ENCODE measurements around the gene PADI4.

PADI4 gene

DNA sequence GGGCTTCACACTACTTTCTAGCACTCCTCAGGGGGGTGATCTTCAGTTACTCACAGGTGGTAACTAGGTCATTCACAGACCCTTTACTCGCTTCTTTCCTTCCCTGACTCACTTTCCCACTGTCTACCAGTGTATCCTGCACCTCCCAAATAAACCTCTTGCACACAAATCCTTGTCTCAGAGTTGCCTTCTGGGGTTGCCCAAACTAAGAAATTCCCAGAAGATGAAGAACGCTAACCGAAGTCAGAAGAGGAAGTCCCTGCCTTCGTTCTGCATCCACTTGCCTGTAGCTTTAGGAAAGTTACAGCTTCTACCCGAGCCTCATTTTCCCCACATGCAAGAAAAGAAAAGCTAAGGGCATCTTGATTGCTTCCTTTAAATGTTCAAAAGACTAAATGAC is 11.9 kb upstream of the PADI4 start:
- Histone ChIP-seq H3K36me3 (replicated peaks; ENCODE audit: low read depth, low read length) (no peaks in the 10 kb centered on the region), H3K4me1 (ENCODE audit: low read length) (no peaks in the 10 kb centered on the region), H3K9me3 (ENCODE audit: insufficient read depth, low read length) (no peaks in the 10 kb centered on the region), H3K79me2 (ENCODE audit: low read length) (no peaks in the 10 kb centered on the region), H3K27ac (ENCODE audit: low read length) (no peak overlapping the region), H3K27me3 (ENCODE audit: low read depth, low read length) (no peaks in the 10 kb centered on the region), H4K20me1 (ENCODE audit: insufficient read depth, low read length) (no peaks in the 10 kb centered on the region), H3K9ac (ENCODE audit: low read length) (no peak overlapping the region), H3K4me2 (ENCODE audit: low read length) (no peak overlapping the region), H3K4me3 (ENCODE audit: low read length) (no peak overlapping the region), H2AFZ (ENCODE audit: low read depth, low read length) (no peak overlapping the region)
- TF ChIP-seq, protein P1, sequence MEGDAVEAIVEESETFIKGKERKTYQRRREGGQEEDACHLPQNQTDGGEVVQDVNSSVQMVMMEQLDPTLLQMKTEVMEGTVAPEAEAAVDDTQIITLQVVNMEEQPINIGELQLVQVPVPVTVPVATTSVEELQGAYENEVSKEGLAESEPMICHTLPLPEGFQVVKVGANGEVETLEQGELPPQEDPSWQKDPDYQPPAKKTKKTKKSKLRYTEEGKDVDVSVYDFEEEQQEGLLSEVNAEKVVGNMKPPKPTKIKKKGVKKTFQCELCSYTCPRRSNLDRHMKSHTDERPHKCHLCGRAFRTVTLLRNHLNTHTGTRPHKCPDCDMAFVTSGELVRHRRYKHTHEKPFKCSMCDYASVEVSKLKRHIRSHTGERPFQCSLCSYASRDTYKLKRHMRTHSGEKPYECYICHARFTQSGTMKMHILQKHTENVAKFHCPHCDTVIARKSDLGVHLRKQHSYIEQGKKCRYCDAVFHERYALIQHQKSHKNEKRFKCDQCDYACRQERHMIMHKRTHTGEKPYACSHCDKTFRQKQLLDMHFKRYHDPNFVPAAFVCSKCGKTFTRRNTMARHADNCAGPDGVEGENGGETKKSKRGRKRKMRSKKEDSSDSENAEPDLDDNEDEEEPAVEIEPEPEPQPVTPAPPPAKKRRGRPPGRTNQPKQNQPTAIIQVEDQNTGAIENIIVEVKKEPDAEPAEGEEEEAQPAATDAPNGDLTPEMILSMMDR (IDR thresholded peaks at IDR 0.05; ENCODE audit: low read depth, low read length), result no peak
- no peak for TF ChIP-seq EZH2phosphoT487 (IDR thresholded peaks at IDR 0.05; ENCODE audit: low read depth)

DNA sequence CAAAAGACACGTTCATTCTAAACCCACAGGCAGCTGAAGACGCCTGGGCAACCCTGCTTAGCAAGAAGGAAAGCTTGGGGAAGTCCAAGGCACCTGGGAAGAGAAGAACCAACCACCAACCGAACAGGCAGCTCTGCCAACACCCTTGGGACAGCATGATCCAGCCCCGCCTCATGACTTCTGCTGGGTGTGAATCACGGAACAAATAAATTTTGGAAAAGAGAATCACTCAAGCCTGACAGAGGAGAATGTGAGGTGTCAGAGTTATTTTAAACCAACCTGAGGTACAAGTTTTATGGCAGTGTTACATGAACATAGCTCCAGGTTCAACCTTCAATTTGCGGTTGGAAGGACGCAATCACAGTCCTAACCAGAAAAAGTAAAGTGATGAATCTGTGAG is 10.0 kb upstream of the PADI4 start:
- Histone ChIP-seq H3K9ac (ENCODE audit: low read length) (no peak overlapping the region), H3K27me3 (ENCODE audit: low read depth, low read length) (no peaks in the 10 kb centered on the region), H2AFZ (ENCODE audit: low read depth, low read length) (no peak overlapping the region)

GRCh38 chr1:17301767-17302166 is 6.2 kb upstream of the PADI4 start:
- H3K4me3 ChIP-seq (ENCODE audit: low read length), result no peak overlapping the region
- no peak overlapping the region for H3K27ac ChIP-seq (ENCODE audit: low read length)
- H3K36me3 ChIP-seq (replicated peaks; ENCODE audit: low read depth, low read length), result no peaks in the 10 kb centered on the region
- no peaks in the 10 kb centered on the region for H3K9me3 ChIP-seq (ENCODE audit: insufficient read depth, low read length)
- H4K20me1 ChIP-seq (ENCODE audit: insufficient read depth, low read length), result no peaks in the 10 kb centered on the region
- H3K4me1 ChIP-seq (ENCODE audit: low read length), result no peaks in the 10 kb centered on the region
- no peak overlapping the region for H2AFZ ChIP-seq (ENCODE audit: low read depth, low read length)
- H3K79me2 ChIP-seq (ENCODE audit: low read length), result no peaks in the 10 kb centered on the region
- H3K4me2 ChIP-seq (ENCODE audit: low read length), result no peak overlapping the region
- no peak for TF ChIP-seq EZH2phosphoT487 (IDR thresholded peaks at IDR 0.05; ENCODE audit: low read depth)
- TF ChIP-seq, protein P1 (IDR thresholded peaks at IDR 0.05; ENCODE audit: low read depth, low read length), result no peak
- H3K27me3 ChIP-seq (ENCODE audit: low read depth, low read length), result 0 out of 2 replicates have a peak, but pooled peaks cover 3% of the 10 kb centered on the region
- H3K9ac ChIP-seq (ENCODE audit: low read length), result no peak overlapping the region

More for the DNA sequence above, 10.0 kb upstream of the PADI4 start:
- TF ChIP-seq, protein P1 (IDR thresholded peaks at IDR 0.05; ENCODE audit: low read depth, low read length), result no peak
- TF ChIP-seq EZH2phosphoT487 (IDR thresholded peaks at IDR 0.05; ENCODE audit: low read depth), result no peak
- H3K27ac ChIP-seq (ENCODE audit: low read length), result no peak overlapping the region
- H4K20me1 ChIP-seq (ENCODE audit: insufficient read depth, low read length), result no peaks in the 10 kb centered on the region
- no peaks in the 10 kb centered on the region for H3K36me3 ChIP-seq (replicated peaks; ENCODE audit: low read depth, low read length)
- H3K4me3 ChIP-seq (ENCODE audit: low read length), result no peak overlapping the region
- H3K4me2 ChIP-seq (ENCODE audit: low read length), result no peak overlapping the region
- no peaks in the 10 kb centered on the region for H3K79me2 ChIP-seq (ENCODE audit: low read length)
- no peaks in the 10 kb centered on the region for H3K9me3 ChIP-seq (ENCODE audit: insufficient read depth, low read length)
- no peaks in the 10 kb centered on the region for H3K4me1 ChIP-seq (ENCODE audit: low read length)

DNA sequence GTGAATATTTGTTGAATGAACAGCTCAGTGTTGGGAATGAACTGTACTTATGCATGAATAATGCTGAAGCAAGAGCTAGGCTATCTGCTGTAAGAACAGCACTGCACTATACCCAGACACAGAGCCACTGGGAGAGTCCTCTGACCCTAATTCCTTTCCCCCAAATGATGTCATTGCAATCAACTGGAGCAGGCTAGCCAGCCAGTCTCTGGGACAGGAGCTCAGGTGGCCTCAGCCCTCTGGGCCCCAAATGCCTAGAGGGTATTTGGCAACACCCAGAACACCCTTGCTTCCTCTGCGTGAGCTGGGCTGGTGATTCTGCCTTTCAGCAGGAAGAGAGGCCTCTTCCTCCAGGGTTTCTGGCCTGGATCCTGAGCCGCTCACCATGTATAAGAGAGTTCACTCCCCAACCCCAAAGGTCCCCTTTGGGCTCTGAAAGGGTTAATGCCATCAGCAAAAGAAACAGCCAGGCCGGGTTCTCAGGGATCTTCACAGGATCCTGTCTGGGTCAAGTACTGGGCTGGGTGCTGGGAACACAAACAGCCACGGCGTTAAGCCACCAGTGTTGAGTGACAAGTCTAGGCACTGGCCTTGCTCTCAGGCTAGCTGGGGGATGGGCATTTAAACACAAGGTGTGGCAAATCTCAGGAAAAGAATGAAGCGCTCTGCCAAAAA is 3.7 kb upstream of the PADI4 start:
- H4K20me1 ChIP-seq (ENCODE audit: insufficient read depth, low read length), result no peaks in the 10 kb centered on the region
- H2AFZ ChIP-seq (ENCODE audit: low read depth, low read length), result no peak overlapping the region
- H3K36me3 ChIP-seq (replicated peaks; ENCODE audit: low read depth, low read length), result no peaks in the 10 kb centered on the region
- H3K9me3 ChIP-seq (ENCODE audit: insufficient read depth, low read length), result no peaks in the 10 kb centered on the region
- no peaks in the 10 kb centered on the region for H3K4me1 ChIP-seq (ENCODE audit: low read length)
- no peak overlapping the region for H3K9ac ChIP-seq (ENCODE audit: low read length)
- H3K4me2 ChIP-seq (ENCODE audit: low read length), result no peak overlapping the region
- 0 out of 2 replicates have a peak, but pooled peaks cover 3% of the 10 kb centered on the region for H3K27me3 ChIP-seq (ENCODE audit: low read depth, low read length)
- TF ChIP-seq, protein P1 (IDR thresholded peaks at IDR 0.05; ENCODE audit: low read depth, low read length), result no peak
- no peak for TF ChIP-seq EZH2phosphoT487 (IDR thresholded peaks at IDR 0.05; ENCODE audit: low read depth)
- H3K79me2 ChIP-seq (ENCODE audit: low read length), result no peaks in the 10 kb centered on the region
- no peak overlapping the region for H3K4me3 ChIP-seq (ENCODE audit: low read length)
- no peak overlapping the region for H3K27ac ChIP-seq (ENCODE audit: low read length)
